Endothelial cell of umbilical vein (primary cell): ENCODE data around the gene CALCA. TPM values are rescaled to one million over a fixed set of nuclear protein-coding genes. Genes with fewer than 3 reads are reported as not detected.

Experiments used
- BruUV-seq: library from RNA; stranded (reverse); fragments of 400-500 nt; replicated peaks from 2 replicates; lab custom pipeline; 2021; lab: Mats Ljungman, UMichigan
- CTCF ChIA-PET: fragments of 300-600, 350-600 bp; sonication (Branson Sonifier 250); formaldehyde crosslinking; loops from one replicate; lab custom pipeline; 2021; ENCODE audit warnings: antibody characterized with exemption, inconsistent platforms; lab: Charles Lee
- POLR2A ChIA-PET: fragments of 300-600, 350-600 bp; sonication (Branson Sonifier 250); formaldehyde crosslinking; loops from one replicate; lab custom pipeline; 2021; ENCODE audit warnings: antibody characterized with exemption, inconsistent platforms; lab: Charles Lee
- DNase-seq: peaks from one replicate; pipeline ENCODE4 v3.0.0-alpha.2; 2011; ENCODE audit warnings: low read depth, low spot score
- FAIRE-seq: peaks from 2 replicates; lab custom pipeline; 2011; peaks lifted over from hg19 to GRCh38; lab: Jason Lieb, UNC
- H2AFZ ChIP-seq: 2 replicates; pipeline ENCODE4 v1.6.0; 2012; ENCODE audit warnings: low read depth, low read length, control low read depth, inconsistent platforms
- H3K27ac ChIP-seq: 2 replicates; pipeline ENCODE4 v1.5.1; 2011; ENCODE audit warnings: low read depth, mild to moderate bottlenecking, control low read depth, low read length, moderate library complexity; ENCODE audit not compliant: insufficient read depth
- H3K27me3 ChIP-seq, 2 experiments: 2 replicates each; pipeline versions ENCODE4 v1.6.0 to v1.6.1; 2011; ENCODE audit warnings: low read length in 2 of 2, mixed read lengths in 1 of 2; ENCODE audit not compliant: control insufficient read depth in 2 of 2, insufficient read depth in 2 of 2
- H3K36me3 ChIP-seq, 2 experiments: 2 replicates in 1 of 2; 3 replicates in 1 of 2; pipeline ENCODE4 v1.5.1; 2011; ENCODE audit warnings: low read length in 2 of 2, mild to moderate bottlenecking in 1 of 2, moderate library complexity in 1 of 2; ENCODE audit not compliant: control insufficient read depth in 2 of 2, insufficient read depth in 2 of 2; ENCODE audit errors: extremely low read depth in 1 of 2
- H3K4me1 ChIP-seq: 3 replicates; pipeline ENCODE4 v1.5.1; 2011; ENCODE audit warnings: mild to moderate bottlenecking, low read length; ENCODE audit not compliant: control insufficient read depth, insufficient read depth; ENCODE audit errors: extremely low read depth
- H3K4me2 ChIP-seq: 2 replicates; pipeline ENCODE4 v1.6.1; 2011; ENCODE audit warnings: low read length, control low read depth, mixed read lengths; ENCODE audit not compliant: insufficient read depth
- H3K4me3 ChIP-seq, 3 experiments: fragments of 200-600 bp in 1 of 3; sonication (generic), shearing (Covaris generic) in 1 of 3; replicated peaks in 1 of 3; 2 replicates each; pipeline ENCODE4 v1.5.1; 2011 to 2016; ENCODE audit warnings: control low read depth in 3 of 3, low read length in 3 of 3, mild to moderate bottlenecking in 2 of 3, inconsistent platforms in 1 of 3, low read depth in 1 of 3, moderate library complexity in 1 of 3; ENCODE audit not compliant: insufficient read depth in 1 of 3
- H3K79me2 ChIP-seq: 2 replicates; pipeline ENCODE4 v1.6.0; 2012; ENCODE audit warnings: low read length, inconsistent platforms; ENCODE audit not compliant: control insufficient read depth, insufficient read depth
- H3K9ac ChIP-seq: replicated peaks from 2 replicates; pipeline ENCODE3; 2011; ENCODE audit warnings: low read length, control low read depth; ENCODE audit not compliant: insufficient read depth; ENCODE audit errors: extremely low read depth
- H3K9me1 ChIP-seq: replicated peaks from 3 replicates; pipeline ENCODE4 v1.6.0; 2011; ENCODE audit warnings: mild to moderate bottlenecking, low read length; ENCODE audit not compliant: control insufficient read depth, insufficient read depth; ENCODE audit errors: extremely low read depth
- H3K9me3 ChIP-seq: replicated peaks from 2 replicates; pipeline ENCODE4 v1.5.1; 2012; ENCODE audit warnings: low read length, inconsistent platforms; ENCODE audit not compliant: control insufficient read depth, insufficient read depth
- H4K20me1 ChIP-seq: replicated peaks from 2 replicates; pipeline ENCODE3; 2011; ENCODE audit warnings: mild to moderate bottlenecking, low read length; ENCODE audit not compliant: control insufficient read depth, insufficient read depth; ENCODE audit errors: extremely low read depth
- FOS ChIP-seq: IDR thresholded peaks from 2 replicates; pipeline ENCODE4 v1.6.1; 2011; ENCODE audit warnings: mild to moderate bottlenecking, low read length, moderate library complexity, borderline replicate concordance; ENCODE audit not compliant: insufficient read depth
- JUN ChIP-seq: IDR thresholded peaks from 2 replicates; pipeline ENCODE4 v1.6.1; 2011; ENCODE audit warnings: borderline replicate concordance, low read depth; ENCODE audit not compliant: insufficient read length, insufficient read depth
- MYC ChIP-seq: IDR thresholded peaks from one replicate; pipeline ENCODE4 v1.6.1; 2011; ENCODE audit warnings: mild to moderate bottlenecking, low read depth, low read length
- POLR2A ChIP-seq: IDR thresholded peaks from 2 replicates; pipeline ENCODE4 v1.6.1; 2012; ENCODE audit warnings: low read depth, mild to moderate bottlenecking, control low read depth, low read length
- POLR2AphosphoS5 ChIP-seq: IDR thresholded peaks from 2 replicates; pipeline ENCODE4 v1.6.1; 2012; ENCODE audit warnings: low read depth, mild to moderate bottlenecking, control low read depth, low read length, moderate library complexity; ENCODE audit not compliant: insufficient read depth
- dilution Hi-C: fragments of 300-500 bp; cut with MboI; formaldehyde crosslinking; loops from one replicate; pipeline ENCODE4 v1.15.0; 2019; ENCODE audit warnings: low sequenced_read_pairs; ENCODE audit not compliant: extremely low pct_ligation_motif_present
- intact Hi-C: fragments of 100-400 bp; cut with micrococcal nuclease; formaldehyde crosslinking; loops from one replicate; pipeline ENCODE4 v1.10.0; 2022
- polyA plus RNA-seq, 4 experiments: library from polyadenylated mRNA; depleted of rRNA in 3 of 4; stranded (reverse) in 3 of 4; unstranded in 1 of 4; fragments of >200 nt; gene quantifications; 2 replicates each; pipeline versions ENCODE4 v1.2.1 to v1.2.3, GENCODE V29; 2011 to 2012; ENCODE audit warnings: missing spikeins in 1 of 4
- total RNA-seq: library from RNA; stranded (reverse); gene quantifications from 2 replicates; pipeline ENCODE4 v1.2.3, GENCODE V29; 2021
- TF ChIP-seq, protein P1 (sequence below), 2 donors: IDR thresholded peaks; 1 replicate in 1 of 2; 2 replicates in 1 of 2; pipeline ENCODE4 v1.5.1; 2011; ENCODE audit warnings: low read length in 2 of 2, mild to moderate bottlenecking in 2 of 2, moderate library complexity in 2 of 2, control low read depth in 1 of 2, inconsistent platforms in 1 of 2, low read depth in 1 of 2; ENCODE audit not compliant: insufficient read depth in 1 of 2; ENCODE audit errors: extremely low read depth in 1 of 2
- TF ChIP-seq, protein P2 (sequence below): IDR thresholded peaks from 2 replicates; pipeline ENCODE4 v1.6.1; 2011; ENCODE audit not compliant: insufficient read depth, insufficient read length

Gene CALCA
- total and polyA plus RNA-seq, 2 donors (not counting 3 experiments of a cell fraction or from before 2014, with no cell fraction given) = not detected

DNA sequence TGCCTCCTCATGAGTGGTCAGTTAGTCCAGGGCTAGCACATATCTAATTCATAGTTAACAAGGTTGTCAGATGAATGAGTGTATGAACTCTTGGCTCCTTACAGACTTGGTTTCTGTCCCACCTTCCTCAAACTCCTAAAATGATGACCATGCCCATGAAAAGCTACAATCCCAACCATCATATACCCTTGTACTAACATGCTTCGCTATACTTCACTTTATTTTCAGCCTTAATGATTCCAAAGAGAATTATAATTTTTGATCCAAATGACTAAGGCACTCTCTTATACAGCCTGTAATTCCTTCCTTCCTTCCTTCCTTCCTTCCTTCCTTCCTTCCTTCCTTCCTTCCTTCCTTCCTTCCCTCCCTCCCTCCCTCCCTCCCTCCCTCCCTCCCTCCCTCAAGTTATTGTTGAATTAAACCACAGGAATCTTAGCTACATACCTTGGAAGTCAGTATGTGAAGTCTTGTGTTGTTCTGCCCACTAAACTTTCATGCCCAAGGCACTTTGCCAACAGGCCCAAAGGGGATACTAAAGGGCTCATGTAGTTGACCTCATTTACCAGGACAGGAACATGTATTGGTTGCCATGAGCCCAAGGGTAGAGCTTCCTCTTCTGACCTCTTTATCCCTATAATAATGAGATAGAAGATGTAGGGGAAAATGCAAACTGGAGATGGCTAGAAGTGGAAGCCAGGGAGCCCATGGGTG is 37.4 kb downstream of the CALCA start:
- H3K4me2 ChIP-seq = no peak overlapping the region
- H3K27ac ChIP-seq = no peak overlapping the region
- ChIA-PET CTCF (no interaction called here), POLR2A (no interaction called here)
- intact Hi-C loops = no loop called here
- dilution Hi-C loops = no loop called here
- H3K4me3 ChIP-seq = no peak overlapping the region
- BruUV-seq = no TSS peak
- H3K4me1 ChIP-seq = no peaks in the 10 kb centered on the region
- FAIRE-seq (no peak), DNase-seq (no peak)
- TF ChIP-seq JUN (no peak), FOS (no peak), MYC (no peak), POLR2A (no peak), POLR2AphosphoS5 (no peak)
- TF ChIP-seq, protein P1, sequence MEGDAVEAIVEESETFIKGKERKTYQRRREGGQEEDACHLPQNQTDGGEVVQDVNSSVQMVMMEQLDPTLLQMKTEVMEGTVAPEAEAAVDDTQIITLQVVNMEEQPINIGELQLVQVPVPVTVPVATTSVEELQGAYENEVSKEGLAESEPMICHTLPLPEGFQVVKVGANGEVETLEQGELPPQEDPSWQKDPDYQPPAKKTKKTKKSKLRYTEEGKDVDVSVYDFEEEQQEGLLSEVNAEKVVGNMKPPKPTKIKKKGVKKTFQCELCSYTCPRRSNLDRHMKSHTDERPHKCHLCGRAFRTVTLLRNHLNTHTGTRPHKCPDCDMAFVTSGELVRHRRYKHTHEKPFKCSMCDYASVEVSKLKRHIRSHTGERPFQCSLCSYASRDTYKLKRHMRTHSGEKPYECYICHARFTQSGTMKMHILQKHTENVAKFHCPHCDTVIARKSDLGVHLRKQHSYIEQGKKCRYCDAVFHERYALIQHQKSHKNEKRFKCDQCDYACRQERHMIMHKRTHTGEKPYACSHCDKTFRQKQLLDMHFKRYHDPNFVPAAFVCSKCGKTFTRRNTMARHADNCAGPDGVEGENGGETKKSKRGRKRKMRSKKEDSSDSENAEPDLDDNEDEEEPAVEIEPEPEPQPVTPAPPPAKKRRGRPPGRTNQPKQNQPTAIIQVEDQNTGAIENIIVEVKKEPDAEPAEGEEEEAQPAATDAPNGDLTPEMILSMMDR (IDR thresholded peaks at IDR 0.05; ENCODE audit: extremely low read depth in 1 of 2, insufficient read depth in 1 of 2, low read depth in 1 of 2, low read length in 2 of 2) = no peak
- TF ChIP-seq, protein P2, sequence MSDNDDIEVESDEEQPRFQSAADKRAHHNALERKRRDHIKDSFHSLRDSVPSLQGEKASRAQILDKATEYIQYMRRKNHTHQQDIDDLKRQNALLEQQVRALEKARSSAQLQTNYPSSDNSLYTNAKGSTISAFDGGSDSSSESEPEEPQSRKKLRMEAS = no peak
- H3K9me3 ChIP-seq = no peaks in the 10 kb centered on the region
- H3K27me3 ChIP-seq = no peaks in the 10 kb centered on the region
- H3K9me1 ChIP-seq = no peaks in the 10 kb centered on the region
- no peaks in the 10 kb centered on the region for H4K20me1 ChIP-seq
- no peak overlapping the region for H3K9ac ChIP-seq
- no peak overlapping the region for H2AFZ ChIP-seq
- no peaks in the 10 kb centered on the region for H3K36me3 ChIP-seq
- no peaks in the 10 kb centered on the region for H3K79me2 ChIP-seq
